NCI-H69 (cell line): ENCODE measurements around the gene PNPLA6.
"Not testable (repeated sequence)": the region's sequence is repeated elsewhere in the genome, so short reads cannot be mapped to it uniquely, and the experiment has no call there.

Experiments
- DNase-seq: peaks from one replicate; lab custom pipeline; 2025; lab: John Stamatoyannopoulos, UW

Gene PNPLA6

DNA sequence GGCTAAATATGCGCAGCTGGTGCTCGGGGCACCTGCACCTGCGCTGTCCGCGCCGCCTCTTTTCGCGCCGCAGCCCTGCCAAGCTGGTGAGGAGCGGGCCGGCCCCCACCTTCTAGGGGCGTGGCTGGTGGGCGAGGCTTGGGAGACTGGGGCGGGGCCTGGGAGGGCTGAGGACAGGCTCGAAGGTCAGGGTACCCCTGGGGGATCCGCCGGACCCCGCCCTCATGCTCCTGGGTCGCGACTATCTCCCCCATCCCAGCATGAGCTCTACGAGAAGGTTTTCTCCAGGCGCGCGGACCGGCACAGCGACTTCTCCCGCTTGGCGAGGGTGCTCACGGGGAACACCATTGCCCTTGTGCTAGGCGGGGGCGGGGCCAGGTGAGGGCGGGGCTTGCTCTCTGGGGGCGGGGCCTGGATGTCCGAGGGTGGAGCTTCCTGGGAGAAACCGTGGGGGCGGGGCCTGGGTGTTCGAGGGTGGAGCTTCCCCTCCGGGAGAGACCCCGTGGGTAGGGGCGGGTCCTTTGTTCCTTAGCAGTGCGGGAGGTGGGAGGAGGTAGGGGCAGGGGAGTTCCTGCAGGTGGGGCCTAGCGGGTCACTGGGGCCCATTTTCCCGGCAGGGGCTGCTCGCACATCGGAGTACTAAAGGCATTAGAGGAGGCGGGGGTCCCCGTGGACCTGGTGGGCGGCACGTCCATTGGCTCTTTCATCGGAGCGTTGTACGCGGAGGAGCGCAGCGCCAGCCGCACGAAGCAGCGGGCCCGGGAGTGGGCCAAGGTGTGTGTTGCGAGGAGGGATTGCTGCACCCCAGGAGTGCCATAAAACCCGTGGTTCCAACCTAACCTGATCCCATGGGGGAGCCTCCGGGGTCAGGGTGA lies 19.7 kb downstream of the PNPLA6 start:
- no peak for DNase-seq

DNA sequence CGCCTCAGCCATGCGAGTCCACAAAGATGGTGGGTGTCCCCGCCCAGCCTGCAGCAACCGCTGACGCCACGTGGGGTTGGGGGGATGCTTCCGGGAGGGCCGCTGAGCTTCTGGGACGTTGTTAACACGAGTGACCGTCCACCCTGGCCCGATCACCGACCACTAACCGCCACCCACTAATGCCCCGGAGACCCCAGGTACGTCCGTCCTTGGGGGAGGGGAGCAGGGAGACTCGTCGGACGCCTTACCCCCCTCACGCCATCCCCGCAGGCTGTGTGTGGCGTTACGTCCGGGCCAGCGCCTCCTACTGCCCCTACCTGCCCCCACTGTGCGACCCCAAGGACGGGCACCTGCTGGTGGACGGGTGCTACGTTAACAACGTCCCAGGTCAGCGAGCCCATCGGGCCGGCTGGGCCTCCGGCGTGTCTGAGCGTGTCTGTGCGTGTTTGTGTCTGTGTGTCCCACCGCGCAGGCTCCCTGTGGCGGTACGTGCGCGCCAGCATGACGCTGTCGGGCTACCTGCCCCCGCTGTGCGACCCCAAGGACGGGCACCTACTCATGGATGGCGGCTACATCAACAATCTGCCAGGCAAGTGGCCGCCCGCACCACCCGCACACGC lies 21.3 kb downstream of the PNPLA6 start:
- no peak for DNase-seq

DNA sequence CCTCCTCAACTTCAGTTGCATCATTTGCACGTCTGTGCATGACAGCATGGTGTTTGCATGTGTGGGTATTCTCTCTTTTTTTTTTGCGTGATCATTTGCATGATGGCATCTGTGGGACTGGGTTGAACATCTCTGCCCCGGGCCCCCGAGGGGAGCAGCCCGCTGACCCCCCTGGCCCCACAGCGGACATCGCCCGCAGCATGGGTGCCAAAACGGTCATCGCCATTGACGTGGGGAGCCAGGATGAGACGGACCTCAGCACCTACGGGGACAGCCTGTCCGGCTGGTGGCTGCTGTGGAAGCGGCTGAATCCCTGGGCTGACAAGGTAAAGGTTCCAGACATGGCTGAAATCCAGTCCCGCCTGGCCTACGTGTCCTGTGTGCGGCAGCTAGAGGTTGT lies 23.1 kb downstream of the PNPLA6 start:
- DNase-seq = no peak

DNA sequence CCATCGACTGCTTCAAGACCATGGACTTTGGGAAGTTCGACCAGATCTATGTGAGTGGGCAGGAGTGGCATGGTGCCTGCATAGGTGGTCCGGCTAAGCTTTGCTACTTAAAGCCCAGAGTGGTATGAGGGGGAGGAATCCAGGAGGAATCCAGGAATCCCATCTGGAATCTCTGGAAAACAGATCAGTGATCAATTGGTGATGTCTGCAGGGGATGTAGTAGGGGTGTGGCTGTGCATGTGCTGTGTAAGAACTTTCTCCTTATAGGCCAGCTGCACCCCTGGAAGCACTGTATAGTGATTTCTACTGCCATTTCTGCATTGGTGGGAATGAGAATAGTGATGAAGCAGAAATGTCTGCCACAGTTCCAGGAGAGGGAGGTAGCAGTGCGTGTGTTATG lies 23.6 kb downstream of the PNPLA6 start:
- DNase-seq = no peak

DNA sequence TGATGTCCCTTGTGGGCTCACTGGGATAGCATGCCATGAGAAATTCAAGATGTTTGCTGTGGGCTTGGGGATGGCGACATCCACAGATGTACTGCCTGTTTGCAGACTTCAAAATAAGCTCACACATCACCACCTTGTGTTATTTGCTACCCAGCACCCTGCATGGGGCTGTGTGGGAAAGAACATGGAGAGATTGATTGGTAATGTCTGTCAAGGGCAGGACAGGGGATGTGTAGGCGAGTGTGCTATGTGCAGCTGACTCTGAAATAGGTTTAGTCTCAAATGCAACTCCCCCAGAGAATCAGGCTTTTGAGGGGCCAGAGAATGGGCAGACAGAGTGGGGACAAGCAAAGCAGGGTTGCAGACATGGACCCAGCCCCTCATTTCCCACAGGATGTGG lies 24.7 kb downstream of the PNPLA6 start:
- DNase-seq = no peak

- DNase-seq = no peak
Measured at GRCh38 chr19:7561325-7561724, 25.8 kb downstream of the PNPLA6 start.

- DNase-seq = peak; percentile 31
Measured at GRCh38 chr19:7562646-7563393, 27.3 kb downstream of the PNPLA6 start.

GRCh38 chr19:7564866-7565265 lies 29.3 kb downstream of the PNPLA6 start:
- DNase-seq = no peak

DNA sequence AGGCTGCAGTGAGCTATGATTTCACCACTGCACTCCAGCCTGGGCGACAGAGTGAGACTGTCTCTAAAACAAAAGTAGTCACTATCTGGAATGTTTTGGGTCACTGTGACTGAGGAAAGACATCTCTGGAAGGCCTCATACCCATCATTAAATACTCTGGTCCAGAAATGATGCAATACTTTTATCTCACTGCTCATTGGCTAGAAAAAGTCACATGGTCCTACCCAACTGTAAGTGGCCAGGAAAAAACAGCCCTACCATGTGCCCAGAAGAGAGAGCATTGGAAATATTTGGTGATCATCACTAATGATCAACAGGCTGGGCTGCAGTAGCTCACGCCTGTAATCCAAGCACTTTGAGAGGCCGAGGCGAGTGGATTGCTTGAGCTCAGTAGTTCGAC lies 29.8 kb downstream of the PNPLA6 start:
- DNase-seq = no peak

GRCh38 chr19:7570761-7571160 lies 35.2 kb downstream of the PNPLA6 start:
- DNase-seq = no peak

DNA sequence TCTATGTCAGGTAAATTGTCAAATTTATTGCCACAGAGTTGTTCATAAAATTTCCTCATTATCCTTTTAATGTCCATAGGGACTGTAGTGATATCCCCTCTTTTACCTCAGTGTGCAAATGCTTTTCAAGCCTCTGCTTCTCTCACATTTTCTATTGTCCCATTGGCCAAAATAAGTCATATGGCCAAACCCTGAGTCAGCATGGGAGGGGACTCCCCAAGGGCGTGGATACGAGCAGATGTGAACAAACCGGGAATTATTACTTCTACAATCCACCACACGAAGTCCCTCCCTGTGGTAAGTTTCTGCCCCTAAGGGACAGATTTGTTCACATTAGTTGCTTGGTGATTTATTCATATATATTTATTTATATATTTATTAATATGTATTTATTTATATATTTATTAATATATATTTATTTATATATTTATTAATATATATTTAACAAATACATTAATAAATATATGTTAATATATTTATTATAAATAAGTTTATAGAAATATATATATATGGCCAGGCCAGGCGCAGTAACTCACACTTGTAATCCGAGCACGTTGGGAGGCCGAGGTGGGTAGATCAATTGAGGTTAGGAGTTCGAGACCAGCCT lies 40.0 kb downstream of the PNPLA6 start:
- DNase-seq = no peak

- not testable (repeated sequence) for DNase-seq
Measured at GRCh38 chr19:7577422-7577821, 41.9 kb downstream of the PNPLA6 start.

DNA sequence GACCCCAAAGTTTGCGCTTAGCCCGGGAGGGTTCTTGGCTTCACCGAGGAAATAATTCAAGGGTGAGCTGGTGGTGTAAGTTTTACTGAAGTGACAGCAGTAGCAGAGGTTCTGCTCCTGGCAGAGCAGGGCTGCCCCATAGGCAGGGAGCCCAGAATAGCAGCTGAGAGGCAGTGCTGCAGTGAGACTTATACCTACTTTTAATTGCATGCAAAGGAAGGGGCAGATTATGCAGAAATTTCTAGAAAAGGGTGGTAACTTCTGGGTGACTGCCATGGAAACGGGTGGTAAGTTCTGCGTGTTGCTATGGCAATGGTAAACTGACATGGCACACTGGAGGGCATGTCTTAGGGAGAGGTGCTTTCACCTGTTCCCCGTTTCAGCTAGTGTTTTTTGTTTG lies 42.6 kb downstream of the PNPLA6 start:
- no peak for DNase-seq

DNA sequence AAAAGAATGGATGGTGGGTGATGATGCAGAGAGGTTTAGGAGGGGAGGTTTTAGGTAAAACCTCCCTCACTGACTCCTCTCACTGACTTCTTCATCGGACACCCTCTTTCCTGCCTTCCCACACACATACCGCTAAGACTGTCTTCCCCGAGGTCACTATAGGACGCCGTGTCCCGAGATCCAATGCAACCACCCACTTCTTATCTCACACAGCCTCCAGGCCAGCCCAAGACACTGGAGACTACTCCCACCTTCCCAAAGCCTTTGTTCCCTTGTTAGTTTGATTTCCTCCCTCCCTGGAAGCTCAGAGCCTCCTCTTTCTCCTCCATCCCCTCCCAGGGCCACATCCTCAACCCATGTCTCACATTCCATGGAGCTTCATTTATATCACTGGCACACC lies 43.7 kb downstream of the PNPLA6 start:
- DNase-seq = no peak

DNA sequence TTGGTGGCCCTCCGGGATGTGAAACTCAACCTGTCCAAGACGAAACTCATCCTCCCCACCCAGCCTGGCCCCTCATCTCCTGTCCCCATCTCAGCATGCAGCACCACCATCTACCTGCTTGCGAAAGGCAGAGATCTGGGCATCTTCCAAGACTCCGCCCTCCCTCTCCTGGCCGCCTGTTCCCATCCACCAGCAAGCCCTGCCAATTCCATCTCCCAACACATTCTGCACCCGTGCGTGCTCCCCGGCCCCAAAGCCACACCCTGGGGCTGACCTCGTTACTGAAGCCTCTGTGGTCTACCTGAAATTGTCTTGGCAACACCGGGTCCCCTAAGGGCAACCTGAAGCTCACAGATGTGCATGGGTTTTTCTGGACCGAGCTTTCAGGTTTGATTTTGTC lies 46.9 kb downstream of the PNPLA6 start:
- DNase-seq = no peak

- no peak for DNase-seq
Measured at GRCh38 chr19:7589822-7590221, 54.3 kb downstream of the PNPLA6 start.

DNA sequence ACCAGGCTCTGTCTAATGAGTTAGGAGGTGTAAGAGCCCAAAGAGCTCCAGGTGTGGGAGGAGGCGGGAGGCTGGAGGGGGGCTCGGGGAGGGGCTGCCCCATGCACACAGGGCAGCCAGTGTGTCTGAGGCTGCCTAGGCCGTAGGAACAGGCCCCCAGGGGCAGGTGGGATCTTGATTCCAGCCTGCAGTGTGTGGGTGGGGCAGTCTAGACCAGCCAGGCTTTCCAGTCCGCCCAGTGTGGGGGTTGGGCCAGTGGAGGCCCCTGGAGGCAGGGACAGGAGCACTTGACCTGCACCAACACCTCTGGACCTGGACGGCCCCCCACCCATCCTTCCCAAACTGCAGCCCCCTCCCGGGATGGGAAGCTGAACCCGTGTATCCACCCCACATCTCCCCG lies 54.7 kb downstream of the PNPLA6 start:
- no peak for DNase-seq

- peak; percentile 92 for DNase-seq
Measured at GRCh38 chr19:7595466-7596133, 60.1 kb downstream of the PNPLA6 start, which contains the start of gene CAMSAP3. TSS of gene CAMSAP3 (plus strand) at chr19:7595863. CDS start at chr19:7596003, 140 bp downstream.

GRCh38 chr19:7596211-7596937 lies 60.9 kb downstream of the PNPLA6 start:
- DNase-seq = peak; percentile 47

- no peak for DNase-seq
Measured at GRCh38 chr19:7597689-7598088, 62.2 kb downstream of the PNPLA6 start.

GRCh38 chr19:7598180-7598579 lies 62.7 kb downstream of the PNPLA6 start:
- DNase-seq = no peak
